GM12872 (cell line): ENCODE results near the gene DNAAF1.

Experiments used
- CTCF ChIP-seq: IDR thresholded peaks from 3 replicates; pipeline ENCODE4 v1.5.1; 2011; ENCODE audit warnings: low read depth, mild to moderate bottlenecking, low read length, moderate library complexity; ENCODE audit not compliant: insufficient read depth

The DNAAF1 gene

GRCh38 chr16:84116720-84117493 is 28.2 kb upstream of the DNAAF1 start, which contains the start of gene MBTPS1:
Gene MBTPS1 (minus strand): TSS chr16:84116942. CDS start chr16:84101783, 15,159 bp downstream.
- TF ChIP-seq CTCF: no peak

DNA sequence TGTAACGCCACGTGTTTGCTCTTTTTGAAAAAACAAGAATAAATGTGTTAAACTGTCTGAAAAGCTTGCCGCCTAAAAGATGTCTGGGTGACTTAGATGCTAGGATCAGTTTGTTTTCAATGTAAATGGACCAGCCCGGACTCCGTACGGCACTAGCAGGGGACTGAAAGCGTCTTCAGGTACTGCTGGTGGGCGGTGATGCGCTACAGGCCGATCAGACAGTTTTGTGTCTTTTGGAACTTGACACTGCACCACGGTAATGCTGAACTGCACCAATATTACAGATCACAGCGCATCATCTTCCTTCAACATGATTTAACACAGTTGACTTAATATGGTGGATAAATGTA is 27.6 kb upstream of the DNAAF1 start:
- no peak for TF ChIP-seq CTCF

- no peak for TF ChIP-seq CTCF
These were observed 25.7 kb upstream of the DNAAF1 start for GRCh38 chr16:84119368-84119767.

- TF ChIP-seq CTCF: no peak
These were observed 25.1 kb upstream of the DNAAF1 start for GRCh38 chr16:84120023-84120422.

- no peak for TF ChIP-seq CTCF
These were observed 24.1 kb upstream of the DNAAF1 start for GRCh38 chr16:84121007-84121406.

DNA sequence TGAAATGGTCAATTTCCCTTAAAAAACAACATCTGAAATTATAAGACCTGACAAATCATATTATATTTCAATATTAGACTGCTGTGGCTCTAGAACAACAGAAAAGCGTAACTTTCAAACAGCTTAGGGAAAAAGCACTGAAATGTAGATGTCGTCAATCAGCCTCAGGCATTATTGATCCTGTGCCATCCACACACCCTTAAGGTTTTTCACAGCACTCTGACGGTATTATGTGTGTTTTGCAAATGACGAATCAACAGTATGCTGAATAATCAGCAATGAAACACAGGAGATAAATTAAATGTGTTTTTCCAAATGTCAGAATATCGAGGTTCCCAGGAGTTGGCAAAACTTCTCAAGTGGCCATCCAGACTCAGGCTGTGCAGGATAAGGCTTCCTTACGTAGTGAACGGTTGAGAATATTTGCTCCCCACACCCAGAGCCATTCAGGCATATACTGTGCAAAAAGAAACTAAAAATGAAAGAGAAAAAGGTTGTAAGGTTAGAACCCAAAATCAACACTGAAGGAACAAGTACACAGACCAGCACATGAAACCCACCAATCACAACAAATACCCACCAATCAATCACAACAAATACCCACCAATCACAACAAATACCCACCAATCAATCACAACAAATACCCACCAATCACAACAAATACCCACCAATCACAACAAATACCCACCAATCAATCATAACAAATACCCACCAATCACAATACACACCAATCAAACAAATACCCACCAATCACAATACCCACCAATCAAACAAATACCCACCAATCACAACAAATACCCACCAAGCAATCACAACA is 20.6 kb upstream of the DNAAF1 start:
- no peak for TF ChIP-seq CTCF

- TF ChIP-seq CTCF: no peak
These were observed 14.0 kb upstream of the DNAAF1 start for GRCh38 chr16:84131117-84131516.
